Nephron (organoid): ENCODE measurements around the gene XPNPEP1.
A peak's percentile ranks its signal among the peaks of the same experiment; 100 is the strongest.

Experiments used
- H3K27ac Mint-ChIP-seq, 3 experiments: 2 replicates each; pipeline ENCODE4 v1.8.0; 2020; ENCODE audit warnings: mixed read lengths in 3 of 3, mild to moderate bottlenecking in 2 of 3, moderate library complexity in 1 of 3
- H3K27me3 Mint-ChIP-seq: 2 replicates; pipeline ENCODE4 v1.8.0; 2021; ENCODE audit warnings: low read depth, mild to moderate bottlenecking, moderate library complexity, mixed read lengths
- H3K36me3 Mint-ChIP-seq: 2 replicates; pipeline ENCODE4 v1.8.0; 2020; ENCODE audit warnings: low read depth, mixed read lengths
- H3K4me1 Mint-ChIP-seq: 2 replicates; pipeline ENCODE4 v1.8.0; 2020; ENCODE audit warnings: mixed read lengths
- H3K4me3 Mint-ChIP-seq, 3 experiments: 2 replicates each; pipeline ENCODE4 v1.8.0; 2020; ENCODE audit warnings: mild to moderate bottlenecking in 3 of 3, mixed read lengths in 3 of 3, moderate library complexity in 2 of 3
- H3K9me3 Mint-ChIP-seq: 2 replicates; pipeline ENCODE4 v1.8.0; 2020; ENCODE audit warnings: mixed read lengths
- CTCF ChIP-seq, 3 experiments: fragments of 200-600 bp; sonication (generic); IDR thresholded peaks; one replicate each; pipeline ENCODE4 v1.5.0; 2021; ENCODE audit warnings: antibody characterized with exemption in 3 of 3; ENCODE audit not compliant: unreplicated experiment in 3 of 3

Gene XPNPEP1

GRCh38 chr10:109939315-109939961, 16.1 kb upstream of the XPNPEP1 start:
- Mint-ChIP-seq H3K27ac (peak overlapping the region; percentile 47 to 89 (median 80)), H3K36me3 (no peaks in the 10 kb centered on the region), H3K4me1 (peaks cover 30% of the 10 kb centered on the region), H3K9me3 (no peaks in the 10 kb centered on the region), H3K4me3 (no peak overlapping the region), H3K27me3 (no peaks in the 10 kb centered on the region)
- no peak for TF ChIP-seq CTCF (IDR thresholded peaks at IDR 0.05; ENCODE audit: unreplicated experiment in 3 of 3)

- no peak for TF ChIP-seq CTCF (IDR thresholded peaks at IDR 0.05; ENCODE audit: unreplicated experiment in 3 of 3)
- Mint-ChIP-seq H3K4me3 (no peak overlapping the region), H3K36me3 (no peaks in the 10 kb centered on the region), H3K4me1 (peaks cover 36% of the 10 kb centered on the region), H3K27me3 (peaks cover 3% of the 10 kb centered on the region), H3K27ac (peak overlapping the region in 2 of 3 experiments; percentile 15 to 73), H3K9me3 (no peaks in the 10 kb centered on the region)
Measured at GRCh38 chr10:109937460-109938065, 14.3 kb upstream of the XPNPEP1 start.

GRCh38 chr10:109934958-109935793, 11.9 kb upstream of the XPNPEP1 start:
- H3K9me3 Mint-ChIP-seq = no peaks in the 10 kb centered on the region
- peak overlapping the region; percentile 79 to 91 (median 88) for H3K27ac Mint-ChIP-seq
- TF ChIP-seq CTCF (IDR thresholded peaks at IDR 0.05; ENCODE audit: unreplicated experiment in 3 of 3) = no peak
- no peaks in the 10 kb centered on the region for H3K36me3 Mint-ChIP-seq
- peaks cover 46% of the 10 kb centered on the region for H3K4me1 Mint-ChIP-seq
- peaks cover 3% of the 10 kb centered on the region for H3K27me3 Mint-ChIP-seq
- no peak overlapping the region for H3K4me3 Mint-ChIP-seq

GRCh38 chr10:109933984-109934565, 10.8 kb upstream of the XPNPEP1 start:
- Mint-ChIP-seq H3K36me3 (no peaks in the 10 kb centered on the region), H3K9me3 (no peaks in the 10 kb centered on the region), H3K4me1 (peaks cover 50% of the 10 kb centered on the region), H3K27me3 (peaks cover 3% of the 10 kb centered on the region), H3K4me3 (no peak overlapping the region), H3K27ac (peak overlapping the region; percentile 79 to 91 (median 88))
- TF ChIP-seq CTCF (IDR thresholded peaks at IDR 0.05; ENCODE audit: unreplicated experiment in 3 of 3) = no peak

- Mint-ChIP-seq H3K27me3 (peaks cover 3% of the 10 kb centered on the region), H3K9me3 (no peaks in the 10 kb centered on the region), H3K36me3 (no peaks in the 10 kb centered on the region), H3K4me1 (peaks cover 60% of the 10 kb centered on the region), H3K27ac (no peak overlapping the region), H3K4me3 (no peak overlapping the region)
- TF ChIP-seq CTCF (IDR thresholded peaks at IDR 0.05; ENCODE audit: unreplicated experiment in 3 of 3) = no peak
Measured at GRCh38 chr10:109932968-109933367, 9.7 kb upstream of the XPNPEP1 start.
